ENCODE results near the gene GSTO2.

Gene GSTO2

GRCh38 chr10:104344219-104344618, 75.2 kb downstream of the GSTO2 start:
- DNase-seq, result no peak

- DNase-seq, result no peak
Measured at GRCh38 chr10:104345515-104345914, 76.5 kb downstream of the GSTO2 start.

GRCh38 chr10:104345941-104346340, 77.0 kb downstream of the GSTO2 start:
- DNase-seq, result no peak

- DNase-seq, result no peak
Measured at GRCh38 chr10:104347295-104348045, 78.5 kb downstream of the GSTO2 start.

DNA sequence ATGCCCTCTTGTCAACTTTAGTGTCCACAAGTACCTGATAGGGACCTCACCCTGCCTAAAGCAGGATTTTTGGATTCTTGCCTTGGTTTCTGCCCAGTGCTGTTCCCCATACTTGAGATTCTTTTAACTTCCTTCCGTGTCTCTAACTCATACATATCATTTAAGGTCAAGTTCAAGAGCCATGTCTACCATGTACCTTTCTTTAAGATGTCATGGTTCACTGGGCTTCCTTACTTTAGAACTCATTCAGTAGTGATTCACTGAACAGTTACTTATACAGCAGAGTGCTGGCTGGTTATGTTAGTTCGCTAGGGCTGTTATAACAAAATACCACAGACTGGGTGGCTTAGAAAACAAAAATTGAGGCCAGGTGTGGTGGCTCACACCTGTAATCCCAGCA, 79.6 kb downstream of the GSTO2 start:
- no peak for DNase-seq

- no peak for DNase-seq
Measured at GRCh38 chr10:104349623-104350126, 80.7 kb downstream of the GSTO2 start.

- DNase-seq, result no peak
Measured at GRCh38 chr10:104350127-104350635, 81.2 kb downstream of the GSTO2 start.

DNA sequence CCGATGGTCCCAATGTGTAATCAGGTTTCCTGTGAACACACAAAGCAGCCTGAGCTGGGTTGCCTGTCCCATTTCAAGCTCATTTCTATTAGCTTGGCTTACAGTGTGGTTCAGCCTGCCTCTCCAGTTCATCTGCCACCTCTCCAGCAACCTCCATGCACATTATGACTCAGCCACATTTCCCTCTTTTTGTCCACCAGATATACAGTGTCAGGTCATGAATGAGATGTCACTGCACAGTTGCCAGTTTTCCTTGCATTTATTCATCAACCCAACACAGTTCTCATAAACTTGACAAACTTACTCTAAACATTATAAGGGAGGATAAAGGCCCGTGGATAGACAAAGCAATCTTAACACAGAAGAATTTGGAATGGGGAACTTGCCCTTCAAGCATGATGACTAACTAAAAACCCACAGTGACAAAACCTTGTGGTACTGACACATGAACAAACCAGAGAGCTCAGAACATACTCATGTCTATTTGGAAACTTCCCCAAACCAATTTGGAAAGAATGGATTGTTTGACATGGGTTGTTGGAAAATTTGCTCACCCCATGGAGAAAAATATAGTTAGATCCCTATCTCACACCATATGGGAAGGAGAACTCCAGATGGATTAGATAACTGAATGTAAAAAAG, 82.2 kb downstream of the GSTO2 start:
- DNase-seq, result no peak

- DNase-seq, result no peak
Measured at GRCh38 chr10:104351919-104352318, 82.9 kb downstream of the GSTO2 start.

GRCh38 chr10:104353325-104354048, 84.5 kb downstream of the GSTO2 start, which contains the start of gene CFAP58:
Gene CFAP58 (plus strand): TSS chr10:104353833. CDS start chr10:104353898, 65 bp downstream.
- peak; percentile 60 for DNase-seq
